ENCODE measurements around the gene PTPRN2. TPM values are rescaled to one million over a fixed set of nuclear protein-coding genes. Genes with fewer than 3 reads are reported as not detected.

PTPRN2 gene
- total and polyA plus RNA-seq, 2 donors from 2014 or later = 4.8 to 6.2 TPM

DNA sequence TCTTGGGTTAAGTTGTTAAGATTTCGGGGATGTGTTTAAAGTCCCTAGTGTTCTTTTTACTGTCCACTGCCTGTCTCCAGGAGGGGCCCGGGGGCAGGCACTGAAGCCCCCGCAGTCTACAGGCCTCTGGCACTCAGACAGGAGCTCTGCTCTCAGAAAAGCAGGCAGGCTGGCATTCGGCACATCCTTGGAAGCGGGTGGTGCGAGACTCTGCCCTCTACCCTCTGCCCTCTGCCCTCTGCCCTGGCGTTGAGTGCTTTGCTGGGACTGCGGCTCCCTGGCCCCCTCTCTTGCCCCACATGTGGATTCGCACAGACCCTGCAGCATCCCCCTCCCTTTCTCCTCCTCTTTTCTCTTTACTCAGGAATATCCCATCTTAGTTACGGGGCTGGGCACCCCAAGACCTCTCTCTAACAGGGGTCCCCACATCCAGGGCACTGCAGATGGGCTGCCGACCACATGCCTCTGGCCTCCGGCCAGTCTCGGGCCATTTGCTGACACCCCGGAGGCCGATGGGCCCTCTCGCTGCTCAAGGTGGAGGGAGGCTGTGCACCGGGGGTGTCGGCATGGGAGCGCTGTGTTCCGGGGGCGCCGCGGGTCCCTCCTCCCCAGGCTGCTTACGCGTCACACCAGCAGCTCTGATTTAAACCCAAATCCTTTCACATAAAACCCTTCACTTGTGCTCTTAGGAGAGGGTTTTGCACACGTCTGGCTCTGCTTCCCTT, 770.9 kb downstream of the PTPRN2 start:
- FAIRE-seq = no peak
- peaks cover 0 to 3% (median 0%) of the 10 kb centered on the region in 3 donors for H3K9me3 ChIP-seq (ENCODE audit: control insufficient read depth in 2 of 3, insufficient read depth in 1 of 3, low read length in 3 of 3)
- no peak overlapping the region for H3K27ac ChIP-seq (ENCODE audit: low read depth in 2 of 2, low read length in 2 of 2)
- no peaks in the 10 kb centered on the region for H3K4me1 ChIP-seq (ENCODE audit: control insufficient read depth in 2 of 3, insufficient read depth in 2 of 3, low read depth in 1 of 3, low read length in 3 of 3)
- TF ChIP-seq, protein P1, sequence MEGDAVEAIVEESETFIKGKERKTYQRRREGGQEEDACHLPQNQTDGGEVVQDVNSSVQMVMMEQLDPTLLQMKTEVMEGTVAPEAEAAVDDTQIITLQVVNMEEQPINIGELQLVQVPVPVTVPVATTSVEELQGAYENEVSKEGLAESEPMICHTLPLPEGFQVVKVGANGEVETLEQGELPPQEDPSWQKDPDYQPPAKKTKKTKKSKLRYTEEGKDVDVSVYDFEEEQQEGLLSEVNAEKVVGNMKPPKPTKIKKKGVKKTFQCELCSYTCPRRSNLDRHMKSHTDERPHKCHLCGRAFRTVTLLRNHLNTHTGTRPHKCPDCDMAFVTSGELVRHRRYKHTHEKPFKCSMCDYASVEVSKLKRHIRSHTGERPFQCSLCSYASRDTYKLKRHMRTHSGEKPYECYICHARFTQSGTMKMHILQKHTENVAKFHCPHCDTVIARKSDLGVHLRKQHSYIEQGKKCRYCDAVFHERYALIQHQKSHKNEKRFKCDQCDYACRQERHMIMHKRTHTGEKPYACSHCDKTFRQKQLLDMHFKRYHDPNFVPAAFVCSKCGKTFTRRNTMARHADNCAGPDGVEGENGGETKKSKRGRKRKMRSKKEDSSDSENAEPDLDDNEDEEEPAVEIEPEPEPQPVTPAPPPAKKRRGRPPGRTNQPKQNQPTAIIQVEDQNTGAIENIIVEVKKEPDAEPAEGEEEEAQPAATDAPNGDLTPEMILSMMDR (IDR thresholded peaks at IDR 0.05; ENCODE audit: borderline replicate concordance, extremely low read depth, insufficient read depth) = no peak
- peak in 1 of 5 donors; percentile 44 for DNase-seq
- intact Hi-C loops (cut with DNase I) = no loop called here
- H3K27me3 ChIP-seq (ENCODE audit: control insufficient read depth, insufficient read depth, low read length) = peaks cover 3% of the 10 kb centered on the region
- H3K36me3 ChIP-seq (ENCODE audit: control insufficient read depth in 2 of 3, insufficient read depth in 3 of 3, low read length in 3 of 3) = no peaks in the 10 kb centered on the region
- H3K9ac ChIP-seq (ENCODE audit: low read length in 3 of 3) = no peak overlapping the region
- no peak overlapping the region for H3K4me3 ChIP-seq (ENCODE audit: low read length in 3 of 3)

DNA sequence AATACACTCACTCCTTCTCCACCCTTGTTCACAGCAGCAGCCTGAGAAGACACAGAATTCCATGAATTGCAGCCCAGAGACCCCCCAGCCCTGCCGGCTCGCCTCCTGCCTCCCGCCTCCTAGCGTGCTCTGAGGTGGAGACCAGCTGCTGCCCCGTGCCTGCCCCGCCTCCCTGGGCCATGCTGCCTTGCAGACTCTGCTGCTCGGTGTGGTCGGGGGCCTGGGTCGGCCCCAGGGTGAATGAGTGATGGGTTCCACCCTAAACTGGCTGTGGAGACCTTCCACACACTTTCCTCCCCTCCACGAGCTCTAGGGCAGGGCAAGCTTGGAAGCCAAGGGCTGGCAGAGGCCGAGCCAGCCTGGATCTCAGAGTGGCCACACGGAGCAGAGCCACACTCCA, 771.5 kb downstream of the PTPRN2 start:
- Histone ChIP-seq H3K9me3 (ENCODE audit: control insufficient read depth in 2 of 3, insufficient read depth in 1 of 3, low read length in 3 of 3) (peaks cover 0 to 3% (median 0%) of the 10 kb centered on the region in 3 donors), H3K4me3 (ENCODE audit: low read length in 3 of 3) (no peak overlapping the region), H3K27ac (ENCODE audit: low read depth in 2 of 2, low read length in 2 of 2) (no peak overlapping the region), H3K36me3 (ENCODE audit: control insufficient read depth in 2 of 3, insufficient read depth in 3 of 3, low read length in 3 of 3) (no peaks in the 10 kb centered on the region), H3K4me1 (ENCODE audit: control insufficient read depth in 2 of 3, insufficient read depth in 2 of 3, low read depth in 1 of 3, low read length in 3 of 3) (no peaks in the 10 kb centered on the region), H3K27me3 (ENCODE audit: control insufficient read depth, insufficient read depth, low read length) (peaks cover 3% of the 10 kb centered on the region), H3K9ac (ENCODE audit: low read length in 3 of 3) (no peak overlapping the region)
- no peak for FAIRE-seq
- TF ChIP-seq, protein P1 (IDR thresholded peaks at IDR 0.05; ENCODE audit: borderline replicate concordance, extremely low read depth, insufficient read depth) = no peak
- peak in 1 of 5 donors; percentile 66 for DNase-seq
- intact Hi-C loops (cut with DNase I) = no loop called here

DNA sequence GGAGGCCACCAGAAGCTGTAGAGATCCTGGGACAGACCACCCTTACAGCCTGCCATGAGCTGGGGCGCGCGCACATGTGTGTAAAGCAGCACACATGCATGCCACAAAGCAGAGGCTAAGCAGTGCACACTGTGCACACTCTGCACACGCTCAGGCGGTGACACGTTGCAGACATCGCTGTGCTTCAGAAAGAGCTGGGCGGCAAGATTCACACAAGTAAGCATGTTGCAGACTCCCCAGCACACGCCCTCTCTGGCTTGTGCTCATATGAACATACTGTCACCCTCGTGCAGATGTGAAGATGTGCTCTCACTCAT, 772.0 kb downstream of the PTPRN2 start:
- intact Hi-C loops (cut with DNase I) = no loop called here
- peak in 1 of 5 donors; percentile 45 for DNase-seq

More for the DNA sequence above, 772.0 kb downstream of the PTPRN2 start:
- TF ChIP-seq, protein P1 (IDR thresholded peaks at IDR 0.05; ENCODE audit: borderline replicate concordance, extremely low read depth, insufficient read depth) = no peak
- Histone ChIP-seq H3K4me1 (ENCODE audit: control insufficient read depth in 2 of 3, insufficient read depth in 2 of 3, low read depth in 1 of 3, low read length in 3 of 3) (no peaks in the 10 kb centered on the region), H3K27me3 (ENCODE audit: control insufficient read depth, insufficient read depth, low read length) (peaks cover 3% of the 10 kb centered on the region), H3K27ac (ENCODE audit: low read depth in 2 of 2, low read length in 2 of 2) (no peak overlapping the region), H3K9ac (ENCODE audit: low read length in 3 of 3) (no peak overlapping the region), H3K36me3 (ENCODE audit: control insufficient read depth in 2 of 3, insufficient read depth in 3 of 3, low read length in 3 of 3) (no peaks in the 10 kb centered on the region), H3K9me3 (ENCODE audit: control insufficient read depth in 2 of 3, insufficient read depth in 1 of 3, low read length in 3 of 3) (peaks cover 0 to 3% (median 0%) of the 10 kb centered on the region in 3 donors), H3K4me3 (ENCODE audit: low read length in 3 of 3) (no peak overlapping the region)
- FAIRE-seq = no peak

All from kidney (tissue), 14 donors.